T-helper 1 cell treated with Interleukin-12 subunit alpha and Interleukin-12 subunit beta and Interleukin-4 antibody, amounts not matched to agents 30 ng/mL and 1 ng/mL, for 36 hours (primary cell): ENCODE results near the gene SLC39A11. TPM values are rescaled to one million over a fixed set of nuclear protein-coding genes. Genes with fewer than 3 reads are reported as not detected.

Experiments used
- intact Hi-C: fragments of 100-400 bp; cut with micrococcal nuclease; formaldehyde crosslinking; loops from one replicate; pipeline ENCODE4 v1.15.1; 2024
- total RNA-seq: library from RNA; stranded (reverse); gene quantifications from 2 replicates; pipeline ENCODE4 v1.2.3, GENCODE V29; 2022

SLC39A11 gene
- total RNA-seq, 1 donor from 2014 or later = 27.9 TPM

- intact Hi-C loops = no loop called here
Measured at GRCh38 chr17:72978593-72979218, 113.8 kb downstream of the SLC39A11 start.

- intact Hi-C loops = no loop called here
Measured at GRCh38 chr17:72977771-72978417, 114.6 kb downstream of the SLC39A11 start.

GRCh38 chr17:72976971-72977770, 115.3 kb downstream of the SLC39A11 start:
- intact Hi-C loops = no loop called here

DNA sequence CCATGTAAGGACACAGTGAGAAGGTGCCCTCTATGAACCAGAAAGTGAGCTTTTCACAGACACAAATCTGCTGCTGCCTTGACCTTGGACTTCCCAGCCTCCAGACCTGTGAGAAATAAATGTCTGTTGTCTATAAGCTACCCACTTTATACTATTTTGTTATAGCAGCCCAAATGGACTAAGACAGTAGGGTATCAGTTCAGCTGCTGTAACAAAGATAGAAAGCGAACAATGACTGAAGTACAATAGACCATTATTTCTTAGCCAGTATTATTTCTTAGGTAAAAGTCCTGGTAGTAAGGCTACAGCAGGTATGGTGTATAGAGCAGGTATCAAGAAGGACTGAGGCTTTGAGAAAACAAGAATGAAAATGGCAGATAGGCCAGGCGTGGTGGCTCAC, 117.0 kb downstream of the SLC39A11 start:
- intact Hi-C loops = no loop called here

GRCh38 chr17:72974605-72975232, 117.8 kb downstream of the SLC39A11 start:
- intact Hi-C loops = no loop called here

GRCh38 chr17:72972263-72972951, 120.1 kb downstream of the SLC39A11 start:
- intact Hi-C loops = no loop called here

GRCh38 chr17:72971226-72971880, 121.1 kb downstream of the SLC39A11 start:
- intact Hi-C loops = no loop called here

- intact Hi-C loops = no loop called here
Measured at GRCh38 chr17:72970797-72971196, 121.7 kb downstream of the SLC39A11 start.

- intact Hi-C loops = no loop called here
Measured at GRCh38 chr17:72970246-72970645, 122.2 kb downstream of the SLC39A11 start.

GRCh38 chr17:72969293-72969906, 123.1 kb downstream of the SLC39A11 start:
- intact Hi-C loops = no loop called here

GRCh38 chr17:72968798-72969197, 123.7 kb downstream of the SLC39A11 start:
- intact Hi-C loops = no loop called here

- intact Hi-C loops = no loop called here
Measured at GRCh38 chr17:72967977-72968585, 124.4 kb downstream of the SLC39A11 start.

GRCh38 chr17:72967277-72967970, 125.1 kb downstream of the SLC39A11 start:
- intact Hi-C loops = no loop called here

- intact Hi-C loops = no loop called here
Measured at GRCh38 chr17:72962106-72962505, 130.4 kb downstream of the SLC39A11 start.

GRCh38 chr17:72955391-72956140, 136.9 kb downstream of the SLC39A11 start:
- intact Hi-C loops = no loop called here

DNA sequence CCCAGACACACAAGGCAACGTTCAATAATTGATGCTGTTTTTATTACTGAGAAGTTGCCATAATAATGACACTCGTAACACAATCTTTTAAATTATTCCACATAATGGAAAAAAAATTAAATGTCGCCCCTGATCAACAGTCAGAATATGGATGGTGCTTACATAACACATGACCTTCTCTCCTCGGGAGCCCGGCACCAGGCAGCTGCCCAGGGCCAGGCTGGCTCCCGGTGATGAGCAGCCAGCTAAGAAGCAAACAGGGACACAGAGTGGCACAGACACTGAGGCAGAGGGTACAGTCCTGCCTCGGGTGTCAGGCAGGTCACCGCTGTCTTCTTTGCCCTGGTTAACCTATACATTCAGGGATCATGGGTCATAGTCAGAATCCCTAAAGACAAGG, 137.9 kb downstream of the SLC39A11 start:
- intact Hi-C loops = no loop called here

GRCh38 chr17:72953621-72954020, 138.9 kb downstream of the SLC39A11 start:
- intact Hi-C loops = no loop called here

DNA sequence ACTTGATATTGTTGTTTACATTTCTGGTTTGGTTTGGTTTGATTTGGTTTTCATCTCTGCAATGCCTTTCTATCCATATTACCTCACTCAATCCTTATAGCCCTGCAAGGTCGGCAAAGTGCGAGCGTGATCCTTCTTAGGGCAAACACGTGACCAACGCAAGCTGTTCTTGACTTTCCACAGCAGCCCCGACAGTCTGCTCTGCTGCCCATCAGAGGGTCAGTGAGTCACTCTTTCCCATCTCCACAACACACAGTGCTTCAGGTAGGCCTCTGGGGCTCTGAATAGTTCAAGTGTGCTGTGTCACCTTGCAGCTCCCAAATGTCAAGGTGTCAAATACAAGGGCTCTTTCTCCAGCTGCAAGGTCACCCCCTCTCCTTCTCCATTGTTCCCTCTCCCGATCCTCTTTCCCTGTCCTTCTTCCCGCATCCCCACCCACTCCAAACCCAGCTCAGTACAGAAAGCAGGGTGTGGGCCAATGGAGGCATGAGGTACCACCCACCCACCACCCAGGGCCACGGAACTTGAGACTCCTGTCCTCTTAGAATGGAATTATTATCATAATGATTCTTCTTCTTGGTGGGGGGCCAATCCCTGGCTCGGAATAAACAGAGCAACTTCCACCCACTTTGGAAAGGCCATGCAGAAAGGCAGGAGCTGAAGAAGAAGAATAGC, 139.7 kb downstream of the SLC39A11 start:
- intact Hi-C loops = no loop called here
